ENCODE results near the gene COPS7A. TPM values are rescaled to one million over a fixed set of nuclear protein-coding genes. Genes with fewer than 3 reads are reported as not detected.
A peak's percentile ranks its signal among the peaks of the same experiment; 100 is the strongest.

Gene COPS7A
- total RNA-seq, 1 donor from 2014 or later: 35.8 TPM

GRCh38 chr12:6750506-6750905 is 26.7 kb downstream of the COPS7A start:
- Mint-ChIP-seq H3K27ac (no peak overlapping the region), H3K36me3 (ENCODE audit: low read depth) (peaks cover 53% of the 10 kb centered on the region), H3K27me3 (no peaks in the 10 kb centered on the region), H3K4me1 (peaks cover 30% of the 10 kb centered on the region), H3K9me3 (no peaks in the 10 kb centered on the region), H3K4me3 (no peak overlapping the region)
- no peak for TF ChIP-seq CTCF (IDR thresholded peaks at IDR 0.05)
- POLR2A ChIA-PET: no interaction called here
- CTCF ChIA-PET: no interaction called here
- ATAC-seq (ENCODE audit: low read depth) (no peak), DNase-seq (no peak)
- intact Hi-C loops (cut with micrococcal nuclease): loop anchor here (5.0 kb wide), 1 partner anchor 192 kb away; the partner anchor contains the start of genes C12orf57 and RNU7-1

- H3K36me3 Mint-ChIP-seq (ENCODE audit: low read depth): peaks cover 48% of the 10 kb centered on the region
- POLR2A ChIA-PET: interaction anchor here (0.5 to 4.3 kb wide), 10 partner anchors 14 to 1279 kb away, joined by 3 to 94 read pairs (median 20); partner anchors contain the start of genes CDCA3, COPS7A, LPAR5 and PTMS
Measured at GRCh38 chr12:6751767-6752166, 27.9 kb downstream of the COPS7A start.

GRCh38 chr12:6752167-6752920 is 28.5 kb downstream of the COPS7A start:
- intact Hi-C loops (cut with micrococcal nuclease): loop anchor here (2.0 to 5.0 kb wide), 3 partner anchors 56 to 356 kb away; partner anchors contain the start of genes C12orf57, C1RL and RNU7-1
- peaks cover 15% of the 10 kb centered on the region for H3K4me1 Mint-ChIP-seq
- H3K27me3 Mint-ChIP-seq: no peaks in the 10 kb centered on the region
- TF ChIP-seq CTCF (IDR thresholded peaks at IDR 0.05): no peak
- H3K27ac Mint-ChIP-seq: peak overlapping the region; percentile 99
- no peaks in the 10 kb centered on the region for H3K9me3 Mint-ChIP-seq
- DNase-seq (no peak), ATAC-seq (ENCODE audit: low read depth) (peak; percentile 0)
- ChIA-PET CTCF (interaction anchor here (0.8 to 3.7 kb wide), 12 partner anchors 14 to 181 kb away, joined by 3 to 64 read pairs (median 8); partner anchors contain the start of genes COPS7A, LAG3, P3H3 and PTMS), POLR2A (interaction anchor here (0.5 to 4.3 kb wide), 50 partner anchors 9 to 1278 kb away, joined by 3 to 94 read pairs (median 6); partner anchors contain the start of genes C12orf57, CDCA3, COPS7A and GAPDH)
- peaks cover 44% of the 10 kb centered on the region for H3K36me3 Mint-ChIP-seq (ENCODE audit: low read depth)
- peak overlapping the region; percentile 93 for H3K4me3 Mint-ChIP-seq

More at GRCh38 chr12:6751767-6752166, 27.9 kb downstream of the COPS7A start:
- ATAC-seq (ENCODE audit: low read depth) (no peak), DNase-seq (no peak)
- Mint-ChIP-seq H3K27me3 (no peaks in the 10 kb centered on the region), H3K4me1 (peaks cover 20% of the 10 kb centered on the region), H3K9me3 (no peaks in the 10 kb centered on the region), H3K27ac (peak overlapping the region; percentile 99), H3K4me3 (peak overlapping the region; percentile 93)
- CTCF ChIA-PET: interaction anchor here (2.6 to 3.7 kb wide), 2 partner anchors 14 to 73 kb away, joined by 15 to 64 read pairs; partner anchors contain the start of gene PTMS
- intact Hi-C loops (cut with micrococcal nuclease): loop anchor here (2.0 to 5.0 kb wide), 3 partner anchors 55 to 357 kb away; partner anchors contain the start of genes C12orf57, C1RL and RNU7-1
- no peak for TF ChIP-seq CTCF (IDR thresholded peaks at IDR 0.05)

DNA sequence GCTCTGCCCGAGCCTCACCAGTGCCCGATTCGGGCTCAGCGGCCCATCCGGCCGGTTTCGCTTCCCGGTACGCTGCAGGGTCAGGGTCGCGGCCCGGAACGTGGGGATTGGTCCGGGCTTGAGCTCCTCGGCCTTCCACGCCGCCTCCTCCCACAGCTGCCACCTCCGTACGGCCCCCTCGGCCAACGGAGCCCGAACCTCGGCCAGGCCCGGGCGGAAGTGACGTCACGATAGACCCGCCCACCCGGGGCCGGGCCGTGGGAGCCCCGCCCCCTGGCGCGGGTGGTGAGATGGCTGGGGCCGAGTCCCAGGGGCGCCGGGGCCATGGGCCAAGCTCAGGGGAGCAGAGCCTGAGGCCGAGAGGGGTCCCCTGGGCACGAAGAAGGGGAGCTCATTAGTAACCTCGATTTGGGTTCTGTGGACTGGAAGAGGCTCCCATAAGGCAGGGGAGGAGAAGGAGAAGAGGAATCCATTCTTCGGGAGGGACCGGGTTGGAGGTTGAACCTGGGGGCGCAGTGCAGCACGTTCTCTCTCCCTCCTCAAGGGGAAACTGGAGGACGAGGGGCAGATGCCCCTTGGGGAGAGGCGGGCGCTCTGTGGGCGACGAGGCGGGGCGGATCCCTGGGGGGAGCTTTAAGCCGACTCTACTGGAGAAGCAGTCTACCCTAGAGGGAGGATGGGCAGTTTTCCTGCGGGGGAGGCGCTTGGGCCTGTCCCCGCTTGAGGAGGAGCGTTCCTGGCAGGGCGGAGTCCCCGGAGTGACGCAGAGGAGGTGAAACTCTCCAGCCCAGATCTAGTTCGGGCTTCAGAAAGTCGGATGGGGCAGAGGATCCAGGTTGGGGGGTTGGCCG is 29.3 kb downstream of the COPS7A start, which contains the start of gene MLF2:
MLF2 (minus strand) TSS at position 221 of the 851 bp plus-strand sequence. CDS start 807 bp downstream, outside the sequence.
- no peaks in the 10 kb centered on the region for H3K9me3 Mint-ChIP-seq
- no peaks in the 10 kb centered on the region for H3K27me3 Mint-ChIP-seq

More for the DNA sequence above, 29.3 kb downstream of the COPS7A start, which contains the start of gene MLF2:
- CTCF ChIA-PET: interaction anchor here (0.6 to 3.7 kb wide), 23 partner anchors 9 to 188 kb away, joined by 3 to 64 read pairs (median 5); partner anchors contain the start of genes CDCA3, COPS7A, LAG3 and P3H3
- intact Hi-C loops (cut with micrococcal nuclease): loop anchor here (1.0 to 5.0 kb wide), 17 partner anchors 11 to 356 kb away; partner anchors contain the start of genes C12orf57, C1RL, CHD4 and COPS7A
- H3K4me1 Mint-ChIP-seq: peaks cover 16% of the 10 kb centered on the region
- ATAC-seq (ENCODE audit: low read depth) (peak; percentile 91), DNase-seq (peak; percentile 98)
- peak; percentile 76 for TF ChIP-seq CTCF (IDR thresholded peaks at IDR 0.05)
- H3K4me3 Mint-ChIP-seq: peak within 1 kb of the TSS; percentile 93
- POLR2A ChIA-PET: interaction anchor here (0.5 to 4.3 kb wide), 57 partner anchors 9 to 1123 kb away, joined by 3 to 94 read pairs (median 5); partner anchors contain the start of genes C12orf57, CDCA3, COPS7A and GAPDH
- H3K27ac Mint-ChIP-seq: peak within 1 kb of the TSS; percentile 99
- H3K36me3 Mint-ChIP-seq (ENCODE audit: low read depth): peaks cover 36% of the 10 kb centered on the region

Measured in activated B cell treated with CpG ODN at 0.5 μM for 24 hours (primary cell).